HG03175 (cell line): ENCODE results near the gene SMG6.
"Not testable (repeated sequence)": the region's sequence is repeated elsewhere in the genome, so short reads cannot be mapped to it uniquely, and the experiment has no call there.

Experiments used
- ATAC-seq: cut with Tn5 transposase; IDR thresholded peaks from one replicate; pipeline ENCODE4 v1.9.1; 2021; ENCODE audit warnings: mild to moderate bottlenecking, moderate library complexity; ENCODE audit not compliant: unreplicated experiment

The SMG6 gene

DNA sequence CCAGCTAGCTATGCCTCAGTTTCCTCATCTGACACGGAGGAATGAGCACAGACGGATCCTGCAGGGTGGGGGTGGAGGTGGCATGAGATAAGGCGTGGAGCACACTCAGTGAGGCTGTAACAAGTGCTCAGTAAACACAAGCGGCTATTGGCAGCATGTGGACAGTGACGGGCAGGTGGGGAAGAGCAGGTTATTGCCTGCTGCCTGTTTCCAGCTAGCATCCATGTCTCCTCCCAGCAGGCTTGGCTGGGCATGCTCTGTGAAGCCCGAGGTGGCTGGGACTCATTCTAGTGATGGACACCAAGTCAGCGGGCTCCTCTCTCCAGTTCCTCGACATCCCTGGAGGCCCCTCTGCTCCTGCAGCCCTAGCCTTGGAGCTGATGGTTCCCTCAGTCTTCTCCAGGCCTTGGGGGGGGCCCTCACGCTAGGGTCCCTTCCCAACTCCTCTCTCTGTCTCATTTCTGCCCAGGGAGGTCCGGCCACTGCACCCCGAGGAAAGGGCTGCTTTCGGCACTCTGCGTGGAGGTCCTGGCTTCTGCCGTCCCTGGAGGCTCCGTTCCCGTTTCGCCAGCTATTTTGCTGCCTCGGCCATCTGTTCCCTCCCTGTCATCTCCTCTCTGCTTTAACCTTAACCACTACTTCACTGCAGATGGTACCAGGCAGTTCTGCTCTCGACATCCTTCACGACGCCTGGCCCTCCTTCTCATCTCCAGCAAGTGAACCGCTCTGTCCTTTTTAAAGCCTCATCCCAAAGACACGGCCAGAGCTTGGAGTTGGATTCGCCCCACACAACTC, 284.7 kb downstream of the SMG6 start:
- ATAC-seq = no peak

DNA sequence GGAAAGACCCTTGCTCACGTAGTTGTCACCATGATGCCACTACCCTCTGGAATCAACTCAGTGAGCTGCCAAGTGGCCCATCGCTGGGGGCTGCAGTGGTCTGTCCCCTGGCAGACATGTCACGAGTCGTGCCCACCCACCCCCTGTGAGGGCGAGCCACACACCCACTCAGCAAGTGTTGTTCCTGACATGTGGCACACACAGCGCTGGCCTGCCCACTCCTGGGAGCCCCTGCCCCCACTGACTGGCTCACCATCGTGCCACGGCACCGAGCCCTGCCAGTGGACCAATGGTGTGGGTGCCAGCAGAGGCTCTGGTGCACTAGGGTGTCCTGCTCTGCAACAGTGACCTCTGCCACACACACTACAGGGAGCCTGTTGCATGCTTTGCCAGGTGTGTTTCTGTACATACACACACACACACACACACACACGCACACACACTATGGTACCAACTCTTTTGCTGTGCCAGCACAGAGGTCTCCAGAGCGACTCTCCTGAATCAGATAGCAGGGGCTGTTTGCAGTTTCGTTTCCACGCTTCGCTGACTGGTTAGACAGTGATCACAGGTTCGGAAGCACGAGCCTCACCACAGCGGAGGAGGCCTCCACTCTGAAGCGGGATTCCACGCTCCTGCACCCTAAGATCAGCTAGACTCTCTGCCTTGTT, 286.2 kb downstream of the SMG6 start:
- no peak for ATAC-seq

DNA sequence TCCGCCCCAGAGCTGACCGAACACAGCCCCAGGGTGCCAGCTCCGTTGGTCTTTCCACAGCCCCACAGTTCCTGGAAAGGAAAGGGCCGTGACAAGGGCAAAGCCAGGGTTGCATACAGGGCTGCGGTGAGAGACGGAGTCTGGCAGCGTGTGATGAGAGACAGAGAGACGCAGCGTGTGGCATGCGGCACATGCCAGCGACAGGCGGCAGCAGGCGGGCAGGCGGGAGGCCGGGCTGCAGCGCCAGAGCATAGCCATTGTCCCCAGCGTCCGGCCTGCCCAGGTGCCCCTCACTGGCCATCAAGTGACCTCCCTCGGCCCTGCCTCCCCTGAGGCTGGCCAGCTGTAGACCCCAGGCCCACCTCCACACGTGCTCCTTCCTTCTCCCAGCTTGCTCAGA, 287.1 kb downstream of the SMG6 start:
- no peak for ATAC-seq

DNA sequence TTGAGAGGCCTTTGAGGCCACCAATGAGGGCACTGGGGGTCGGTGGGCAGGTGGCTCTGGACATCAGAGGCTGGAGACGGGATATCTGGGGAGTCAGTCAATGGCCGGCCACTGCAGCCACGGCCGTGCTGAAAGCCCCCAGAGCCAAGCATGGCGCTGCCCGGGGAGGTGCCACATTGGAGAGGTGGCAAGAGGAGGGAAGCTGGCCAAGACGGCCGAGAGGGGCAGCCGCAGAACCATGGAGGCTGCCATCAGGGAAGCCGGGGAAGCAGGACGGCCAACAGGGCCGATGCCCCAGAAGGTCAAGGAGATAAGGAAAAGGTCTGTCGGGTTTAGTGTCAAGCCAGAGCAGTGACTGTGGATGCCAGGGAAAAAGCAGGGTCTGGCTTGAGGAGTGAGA, 288.3 kb downstream of the SMG6 start:
- ATAC-seq = no peak

DNA sequence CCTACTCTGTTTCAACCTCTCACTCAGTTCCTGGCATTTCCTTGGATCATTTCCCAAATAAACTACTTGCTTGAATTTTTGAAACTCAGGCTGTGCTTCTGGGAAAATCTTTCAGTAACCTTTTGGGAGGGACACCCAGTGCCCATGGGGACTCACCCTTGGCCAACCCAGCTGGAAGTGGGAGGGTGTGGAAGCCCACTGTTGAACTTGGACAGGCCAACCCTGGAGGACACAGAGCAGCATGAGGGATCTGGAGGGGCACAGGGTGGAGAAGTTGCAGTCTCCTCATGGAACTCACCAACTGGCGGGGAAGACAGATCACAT, 289.6 kb downstream of the SMG6 start:
- no peak for ATAC-seq

DNA sequence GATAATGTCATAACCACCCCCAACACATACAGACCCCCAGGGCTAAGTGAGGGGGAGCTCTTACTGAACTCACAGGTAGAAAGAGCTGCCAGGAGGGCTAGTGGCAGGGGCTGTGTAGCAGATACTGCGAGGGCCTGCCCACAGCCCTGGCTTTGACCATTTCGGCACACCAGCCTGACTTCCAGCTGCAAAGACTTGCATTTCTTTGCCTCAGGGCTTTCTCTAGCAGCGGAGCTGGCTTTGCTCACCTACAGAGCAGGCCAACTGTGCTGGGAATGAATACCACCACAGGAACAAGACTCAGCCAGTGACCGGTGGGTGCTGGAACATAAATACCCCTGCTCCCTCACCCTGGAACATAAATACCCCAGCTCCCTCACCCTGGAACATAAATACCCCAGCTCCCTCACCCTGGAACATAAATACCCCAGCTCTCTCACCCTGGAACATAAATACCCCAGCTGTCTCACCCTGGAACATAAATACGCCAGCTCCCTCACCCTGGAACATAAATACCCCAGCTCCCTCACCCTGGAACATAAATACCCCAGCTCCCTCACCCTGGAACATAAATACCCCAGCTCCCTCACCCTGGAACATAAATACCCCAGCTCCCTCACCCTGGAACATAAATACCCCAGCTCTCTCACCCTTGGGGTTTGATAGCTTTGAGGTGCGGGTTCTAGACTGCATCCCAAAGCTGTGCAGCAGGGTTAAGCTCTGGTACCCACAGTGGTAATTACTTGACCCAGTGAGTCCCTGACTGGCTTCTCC, 290.2 kb downstream of the SMG6 start:
- not testable (repeated sequence) for ATAC-seq

DNA sequence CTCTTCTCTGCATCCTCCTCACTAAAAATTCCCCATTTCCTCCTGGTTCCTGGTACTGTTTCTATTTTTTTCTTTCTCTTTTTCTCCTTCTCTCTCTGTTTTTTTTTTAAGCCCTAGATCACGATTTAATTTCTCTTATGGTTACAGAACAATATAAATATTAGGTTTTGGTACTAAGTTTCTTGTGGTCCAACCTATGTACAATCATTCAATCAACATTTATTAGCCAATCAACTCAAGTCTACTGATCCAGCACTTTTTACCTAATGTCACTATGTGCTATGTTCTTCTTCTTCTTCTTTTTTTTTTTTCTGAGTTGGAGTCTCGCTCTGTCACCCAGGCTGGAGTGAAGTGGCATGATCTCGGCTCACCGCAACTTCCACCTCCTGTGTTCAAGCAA, 291.1 kb downstream of the SMG6 start:
- no peak for ATAC-seq

DNA sequence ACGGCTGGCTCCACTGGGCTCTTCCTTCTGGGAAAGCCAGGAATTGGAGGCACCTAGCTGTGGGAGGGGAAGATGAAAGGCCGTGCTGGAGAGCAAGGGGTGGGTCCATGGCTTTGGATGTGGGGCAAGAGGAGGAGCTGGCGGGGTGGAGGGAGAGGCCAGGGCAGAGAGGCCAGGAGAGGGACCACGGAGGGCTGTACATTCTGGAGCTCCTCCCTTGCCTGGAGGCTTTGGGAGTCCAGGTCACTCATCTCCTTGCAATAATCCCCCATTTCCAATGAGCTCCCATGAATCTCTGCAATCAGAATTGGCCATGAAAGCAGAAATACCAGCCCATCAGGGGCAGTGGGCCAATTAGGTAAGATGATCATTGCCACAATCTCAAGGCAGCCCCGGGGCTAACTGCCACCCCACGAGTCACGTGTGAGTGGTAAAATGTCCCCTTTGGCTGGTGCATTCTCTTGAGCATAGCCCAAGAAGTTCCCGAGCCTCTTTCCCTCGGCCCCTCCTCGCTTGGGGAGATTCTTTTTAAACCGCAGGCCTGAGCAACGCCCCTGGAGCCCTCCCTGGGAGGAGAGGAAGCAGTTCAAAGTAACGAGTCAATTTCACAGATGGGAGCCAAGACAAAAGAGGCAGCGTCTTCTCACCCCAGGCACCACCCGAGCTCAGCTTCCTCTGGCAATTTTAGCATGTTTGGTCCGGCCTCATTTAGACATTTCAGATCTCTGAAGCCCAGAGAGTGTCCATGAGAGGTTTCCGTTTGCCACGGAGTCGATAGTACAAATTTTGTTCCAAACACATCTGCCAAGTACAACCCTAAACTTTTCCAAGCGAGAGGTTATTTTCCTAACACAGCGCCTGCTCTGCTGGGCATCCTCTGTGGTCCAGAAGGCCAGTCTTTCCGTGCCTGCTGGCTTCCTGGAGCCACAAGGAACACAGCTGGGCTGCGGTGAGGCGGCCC, 291.9 kb downstream of the SMG6 start:
- ATAC-seq = no peak
